ENCODE measurements around the gene BAIAP3.

BAIAP3 gene

GRCh38 chr16:1356061-1356900 lies 22.8 kb downstream of the BAIAP3 start:
- no peak overlapping the region for H3K18ac ChIP-seq (ENCODE audit: low read length)
- H4K5ac ChIP-seq (ENCODE audit: low read length): no peak overlapping the region

GRCh38 chr16:1357906-1358566 lies 24.6 kb downstream of the BAIAP3 start:
- no peak overlapping the region for H3K4me3 ChIP-seq (ENCODE audit: low read length)
- H3K36me3 ChIP-seq (ENCODE audit: control insufficient read depth, insufficient read depth, low read length): no peaks in the 10 kb centered on the region
- no peak overlapping the region for H3K4me2 ChIP-seq (ENCODE audit: low read length)
- H3K18ac ChIP-seq (ENCODE audit: low read length): no peak overlapping the region
- H4K8ac ChIP-seq (ENCODE audit: low read depth, low read length): no peak overlapping the region
- no peak overlapping the region for H4K5ac ChIP-seq (ENCODE audit: low read length)
- peaks cover 8% of the 10 kb centered on the region for H3K79me2 ChIP-seq (ENCODE audit: control insufficient read depth, insufficient read depth, low read length)
- H3K79me1 ChIP-seq (ENCODE audit: low read length): peaks cover 6% of the 10 kb centered on the region
- no peaks in the 10 kb centered on the region for H3K27me3 ChIP-seq (ENCODE audit: insufficient read depth, low read length, poor library complexity)
- no peak overlapping the region for H2BK120ac ChIP-seq (ENCODE audit: low read depth, low read length)
- no peak overlapping the region for H3K56ac ChIP-seq (ENCODE audit: low read length)
- no peak overlapping the region for H3K23ac ChIP-seq (ENCODE audit: low read length)
- no peak for DNase-seq
- peak overlapping the region; percentile 10 for H3K27ac ChIP-seq (ENCODE audit: low read depth, low read length)
- no peak overlapping the region for H2BK15ac ChIP-seq (replicated peaks; ENCODE audit: low read depth)
- no peak overlapping the region for H2BK5ac ChIP-seq (ENCODE audit: low read length)
- no CpG with 5 or more reads among the region's 19 CpGs for WGBS (ENCODE audit: extremely low coverage, insufficient coverage, low lambda C conversion rate)
- H3K4me1 ChIP-seq (ENCODE audit: control insufficient read depth, low read depth, low read length): no peaks in the 10 kb centered on the region
- no peak overlapping the region for H3K4ac ChIP-seq (ENCODE audit: low read depth, low read length)
- no peak overlapping the region for H2AK5ac ChIP-seq (ENCODE audit: low read length)
- no peak overlapping the region for H3K9ac ChIP-seq (ENCODE audit: low read length)

More at GRCh38 chr16:1356061-1356900, 22.8 kb downstream of the BAIAP3 start:
- peaks cover 7% of the 10 kb centered on the region for H3K79me1 ChIP-seq (ENCODE audit: low read length)
- no peak overlapping the region for H3K4me3 ChIP-seq (ENCODE audit: low read length)
- no peak overlapping the region for H2BK5ac ChIP-seq (ENCODE audit: low read length)
- H3K36me3 ChIP-seq (ENCODE audit: control insufficient read depth, insufficient read depth, low read length): no peaks in the 10 kb centered on the region
- H2BK15ac ChIP-seq (replicated peaks; ENCODE audit: low read depth): no peak overlapping the region
- H2AK5ac ChIP-seq (ENCODE audit: low read length): no peak overlapping the region
- H3K4me2 ChIP-seq (ENCODE audit: low read length): no peak overlapping the region
- peaks cover 10% of the 10 kb centered on the region for H3K79me2 ChIP-seq (ENCODE audit: control insufficient read depth, insufficient read depth, low read length)
- no CpG with 5 or more reads among the region's 33 CpGs for WGBS (ENCODE audit: extremely low coverage, insufficient coverage, low lambda C conversion rate)
- DNase-seq: no peak
- no peak overlapping the region for H2BK120ac ChIP-seq (ENCODE audit: low read depth, low read length)
- no peak overlapping the region for H3K27ac ChIP-seq (ENCODE audit: low read depth, low read length)
- H3K4me1 ChIP-seq (ENCODE audit: control insufficient read depth, low read depth, low read length): peaks cover 2% of the 10 kb centered on the region
- H3K9ac ChIP-seq (ENCODE audit: low read length): no peak overlapping the region
- H3K23ac ChIP-seq (ENCODE audit: low read length): no peak overlapping the region
- no peak overlapping the region for H4K8ac ChIP-seq (ENCODE audit: low read depth, low read length)
- H3K27me3 ChIP-seq (ENCODE audit: insufficient read depth, low read length, poor library complexity): no peaks in the 10 kb centered on the region
- no peak overlapping the region for H3K4ac ChIP-seq (ENCODE audit: low read depth, low read length)
- no peak overlapping the region for H3K56ac ChIP-seq (ENCODE audit: low read length)

GRCh38 chr16:1361685-1362360 lies 28.4 kb downstream of the BAIAP3 start:
- Histone ChIP-seq H3K79me2 (ENCODE audit: control insufficient read depth, insufficient read depth, low read length) (peaks cover 2% of the 10 kb centered on the region), H2AK5ac (ENCODE audit: low read length) (no peak overlapping the region), H3K9ac (ENCODE audit: low read length) (no peak overlapping the region), H3K27ac (ENCODE audit: low read depth, low read length) (no peak overlapping the region), H3K79me1 (ENCODE audit: low read length) (peaks cover 4% of the 10 kb centered on the region), H2BK120ac (ENCODE audit: low read depth, low read length) (no peak overlapping the region), H3K4me2 (ENCODE audit: low read length) (no peak overlapping the region), H3K56ac (ENCODE audit: low read length) (no peak overlapping the region), H3K18ac (ENCODE audit: low read length) (no peak overlapping the region), H3K4ac (ENCODE audit: low read depth, low read length) (no peak overlapping the region), H4K8ac (ENCODE audit: low read depth, low read length) (no peak overlapping the region), H2BK5ac (ENCODE audit: low read length) (no peak overlapping the region), H4K5ac (ENCODE audit: low read length) (no peak overlapping the region), H3K4me3 (ENCODE audit: low read length) (no peak overlapping the region), H2BK15ac (replicated peaks; ENCODE audit: low read depth) (no peak overlapping the region), H3K36me3 (ENCODE audit: control insufficient read depth, insufficient read depth, low read length) (peaks cover 5% of the 10 kb centered on the region), H3K4me1 (ENCODE audit: control insufficient read depth, low read depth, low read length) (no peaks in the 10 kb centered on the region), H3K27me3 (ENCODE audit: insufficient read depth, low read length, poor library complexity) (no peaks in the 10 kb centered on the region), H3K23ac (ENCODE audit: low read length) (no peak overlapping the region)
- no peak for DNase-seq
- WGBS (ENCODE audit: extremely low coverage, insufficient coverage, low lambda C conversion rate): no CpG with 5 or more reads among the region's 43 CpGs

GRCh38 chr16:1362807-1363206 lies 29.4 kb downstream of the BAIAP3 start:
- no CpG with 5 or more reads among the region's 11 CpGs for WGBS (ENCODE audit: extremely low coverage, insufficient coverage, low lambda C conversion rate)
- H2BK5ac ChIP-seq (ENCODE audit: low read length): no peak overlapping the region
- no peak overlapping the region for H4K5ac ChIP-seq (ENCODE audit: low read length)
- H3K79me1 ChIP-seq (ENCODE audit: low read length): peaks cover 4% of the 10 kb centered on the region
- H3K79me2 ChIP-seq (ENCODE audit: control insufficient read depth, insufficient read depth, low read length): peaks cover 2% of the 10 kb centered on the region
- no peak overlapping the region for H2BK120ac ChIP-seq (ENCODE audit: low read depth, low read length)
- H2AK5ac ChIP-seq (ENCODE audit: low read length): no peak overlapping the region
- no peak for DNase-seq
- no peak overlapping the region for H2BK15ac ChIP-seq (replicated peaks; ENCODE audit: low read depth)
- no peak overlapping the region for H3K9ac ChIP-seq (ENCODE audit: low read length)
- H3K4ac ChIP-seq (ENCODE audit: low read depth, low read length): no peak overlapping the region
- H3K4me1 ChIP-seq (ENCODE audit: control insufficient read depth, low read depth, low read length): no peaks in the 10 kb centered on the region
- no peak overlapping the region for H3K27ac ChIP-seq (ENCODE audit: low read depth, low read length)
- no peak overlapping the region for H4K8ac ChIP-seq (ENCODE audit: low read depth, low read length)
- H3K27me3 ChIP-seq (ENCODE audit: insufficient read depth, low read length, poor library complexity): no peaks in the 10 kb centered on the region
- peaks cover 5% of the 10 kb centered on the region for H3K36me3 ChIP-seq (ENCODE audit: control insufficient read depth, insufficient read depth, low read length)
- no peak overlapping the region for H3K56ac ChIP-seq (ENCODE audit: low read length)
- H3K4me3 ChIP-seq (ENCODE audit: low read length): no peak overlapping the region
- no peak overlapping the region for H3K23ac ChIP-seq (ENCODE audit: low read length)
- H3K4me2 ChIP-seq (ENCODE audit: low read length): no peak overlapping the region
- H3K18ac ChIP-seq (ENCODE audit: low read length): no peak overlapping the region

GRCh38 chr16:1363501-1364041 lies 30.1 kb downstream of the BAIAP3 start:
- no peak overlapping the region for H3K27ac ChIP-seq (ENCODE audit: low read depth, low read length)
- peaks cover 5% of the 10 kb centered on the region for H3K36me3 ChIP-seq (ENCODE audit: control insufficient read depth, insufficient read depth, low read length)
- H3K4me2 ChIP-seq (ENCODE audit: low read length): no peak overlapping the region
- H3K4ac ChIP-seq (ENCODE audit: low read depth, low read length): no peak overlapping the region
- no CpG with 5 or more reads among the region's 18 CpGs for WGBS (ENCODE audit: extremely low coverage, insufficient coverage, low lambda C conversion rate)
- H2BK120ac ChIP-seq (ENCODE audit: low read depth, low read length): no peak overlapping the region
- H2BK15ac ChIP-seq (replicated peaks; ENCODE audit: low read depth): no peak overlapping the region
- H3K4me1 ChIP-seq (ENCODE audit: control insufficient read depth, low read depth, low read length): no peaks in the 10 kb centered on the region
- peaks cover 4% of the 10 kb centered on the region for H3K79me1 ChIP-seq (ENCODE audit: low read length)
- H3K23ac ChIP-seq (ENCODE audit: low read length): no peak overlapping the region
- H3K27me3 ChIP-seq (ENCODE audit: insufficient read depth, low read length, poor library complexity): no peaks in the 10 kb centered on the region
- H4K5ac ChIP-seq (ENCODE audit: low read length): no peak overlapping the region
- H3K4me3 ChIP-seq (ENCODE audit: low read length): no peak overlapping the region
- no peak overlapping the region for H3K56ac ChIP-seq (ENCODE audit: low read length)
- H4K8ac ChIP-seq (ENCODE audit: low read depth, low read length): no peak overlapping the region
- H3K9ac ChIP-seq (ENCODE audit: low read length): no peak overlapping the region
- no peak overlapping the region for H2AK5ac ChIP-seq (ENCODE audit: low read length)
- no peak overlapping the region for H2BK5ac ChIP-seq (ENCODE audit: low read length)
- H3K79me2 ChIP-seq (ENCODE audit: control insufficient read depth, insufficient read depth, low read length): peaks cover 2% of the 10 kb centered on the region
- no peak overlapping the region for H3K18ac ChIP-seq (ENCODE audit: low read length)
- peak; percentile 65 for DNase-seq

Measured in mesendoderm (in vitro differentiated cells).